T-helper 2 cell (primary cell): ENCODE results near the gene HGF.
"Not testable (repeated sequence)": the region's sequence is repeated elsewhere in the genome, so short reads cannot be mapped to it uniquely, and the experiment has no call there.

ENCODE experiments used
- DNase-seq, 5 experiments: peaks; one replicate each; pipeline versions ENCODE4 v3.0.0 to v3.0.0-alpha.2; 2012 to 2022
- total RNA-seq, 2 donors: gene quantifications; one replicate each; lab custom pipeline; 2026; lab: John Stamatoyannopoulos, UW

Gene HGF
- total RNA-seq: 0 to 0.31 reads per million in 2 donors

GRCh38 chr7:81769891-81770727 is at the start of gene HGF:
TSS of gene HGF (minus strand) at chr7:81770047. CDS start at chr7:81769971, 76 bp downstream.
- no peak for DNase-seq

- DNase-seq: no peak
Measured at GRCh38 chr7:81816312-81816711, 46.5 kb upstream of the HGF start.

- not testable (repeated sequence) for DNase-seq
Measured at GRCh38 chr7:81812866-81813476, 43.1 kb upstream of the HGF start.

- no peak for DNase-seq
Measured at GRCh38 chr7:81811956-81812865, 42.4 kb upstream of the HGF start.

GRCh38 chr7:81810476-81811155 is 40.8 kb upstream of the HGF start:
- DNase-seq: no peak

GRCh38 chr7:81808310-81808709 is 38.5 kb upstream of the HGF start:
- not testable (repeated sequence) for DNase-seq

- DNase-seq: no peak
Measured at GRCh38 chr7:81803267-81803666, 33.4 kb upstream of the HGF start.

GRCh38 chr7:81802251-81802650 is 32.4 kb upstream of the HGF start:
- no peak for DNase-seq

- DNase-seq: no peak
Measured at GRCh38 chr7:81801532-81801931, 31.7 kb upstream of the HGF start.

- no peak for DNase-seq
Measured at GRCh38 chr7:81791568-81792518, 22.0 kb upstream of the HGF start.

GRCh38 chr7:81790686-81791085 is 20.8 kb upstream of the HGF start:
- no peak for DNase-seq

GRCh38 chr7:81790120-81790500 is 20.3 kb upstream of the HGF start:
- DNase-seq: no peak

- no peak for DNase-seq
Measured at GRCh38 chr7:81789406-81790119, 19.7 kb upstream of the HGF start.

- no peak for DNase-seq
Measured at GRCh38 chr7:81788246-81788645, 18.4 kb upstream of the HGF start.

- DNase-seq: no peak
Measured at GRCh38 chr7:81783818-81784217, 14.0 kb upstream of the HGF start.

GRCh38 chr7:81780914-81781693 is 11.3 kb upstream of the HGF start:
- DNase-seq: no peak

GRCh38 chr7:81779706-81780105 is 9.9 kb upstream of the HGF start:
- DNase-seq: no peak

- no peak for DNase-seq
Measured at GRCh38 chr7:81777697-81778096, 7.8 kb upstream of the HGF start.

GRCh38 chr7:81776948-81777630 is 7.2 kb upstream of the HGF start:
- no peak for DNase-seq
